Kidney (tissue), 14 donors: ENCODE measurements around the gene LBX2. TPM values are rescaled to one million over a fixed set of nuclear protein-coding genes. Genes with fewer than 3 reads are reported as not detected.

Source experiments
- DNase-seq, 5 donors: peaks; one replicate each; pipeline ENCODE4 v3.0.0-alpha.2; 2013 to 2020
- FAIRE-seq: peaks from 2 replicates; lab custom pipeline; 2012; peaks lifted over from hg19 to GRCh38; lab: Jason Lieb, UNC
- H3K27ac ChIP-seq, 2 donors: one replicate each; pipeline ENCODE4 v1.7.0; 2013; ENCODE audit warnings: low read depth in 2 of 2, low read length in 2 of 2, inconsistent platforms in 1 of 2
- H3K27me3 ChIP-seq: one replicate; pipeline ENCODE4 v1.7.1; 2013; ENCODE audit warnings: low read length, inconsistent platforms; ENCODE audit not compliant: control insufficient read depth, insufficient read depth
- H3K36me3 ChIP-seq, 3 donors: one replicate each; pipeline versions ENCODE4 v1.7.0 to v1.7.1; 2013; ENCODE audit warnings: low read length in 3 of 3, control low read depth in 1 of 3, inconsistent platforms in 1 of 3; ENCODE audit not compliant: insufficient read depth in 3 of 3, control insufficient read depth in 2 of 3
- H3K4me1 ChIP-seq, 3 donors: one replicate each; pipeline versions ENCODE4 v1.7.0 to v1.7.1; 2013; ENCODE audit warnings: low read length in 3 of 3, inconsistent platforms in 1 of 3, low read depth in 1 of 3; ENCODE audit not compliant: control insufficient read depth in 2 of 3, insufficient read depth in 2 of 3
- H3K4me3 ChIP-seq, 3 donors: one replicate each; pipeline versions ENCODE4 v1.7.0 to v1.8.1; 2013; ENCODE audit warnings: low read length in 3 of 3, control low read depth in 1 of 3, inconsistent platforms in 1 of 3
- H3K9ac ChIP-seq, 3 donors: one replicate each; pipeline versions ENCODE4 v1.7.0 to v1.7.1; 2013; ENCODE audit warnings: low read length in 3 of 3, control low read depth in 1 of 3, inconsistent platforms in 1 of 3
- H3K9me3 ChIP-seq, 3 donors: one replicate each; pipeline versions ENCODE4 v1.7.0 to v1.7.1; 2013; ENCODE audit warnings: low read length in 3 of 3, control low read depth in 1 of 3, inconsistent platforms in 1 of 3; ENCODE audit not compliant: control insufficient read depth in 2 of 3, insufficient read depth in 1 of 3
- intact Hi-C: fragments of 100-400 bp; cut with DNase I; formaldehyde crosslinking; loops from one replicate; pipeline ENCODE4 v1.11.1; 2022
- polyA plus RNA-seq: library from polyadenylated mRNA; stranded (reverse); fragments of 350-450 nt; fragmentation: Illumina TruSeq; extraction: RNeasy Lipid Tissue Mini Kit (QIAGEN cat#74804); gene quantifications from one replicate; pipeline ENCODE4 v1.2.3, GENCODE V29; 2014; ENCODE audit warnings: low read depth, low replicate concordance; ENCODE audit not compliant: insufficient read depth
- total RNA-seq: library from RNA; stranded (reverse); fragmentation: NEBNext Ultra II Directional; extraction: Animal tissue kit (Norgen Biotek cat#: 25700); gene quantifications from one replicate; pipeline ENCODE4 v1.2.1, GENCODE V29; 2021
- TF ChIP-seq, protein P1 (sequence below): IDR thresholded peaks from 3 replicates; pipeline ENCODE4 v1.5.1; 2012; ENCODE audit warnings: mild to moderate bottlenecking, moderate library complexity, borderline replicate concordance; ENCODE audit not compliant: insufficient read depth; ENCODE audit errors: extremely low read depth
- donor health status: control.
- donor health status: control.
- donor health status: control.
- donor health status: control.
- donor health status: control.
- donor health status: DM: yes; HTN: yes; CAD: no.
- donor health status: Normal renal cell carcinoma (clear cell type).

LBX2 gene
- total and polyA plus RNA-seq, 2 donors from 2014 or later: 1.5 to 2.5 TPM

DNA sequence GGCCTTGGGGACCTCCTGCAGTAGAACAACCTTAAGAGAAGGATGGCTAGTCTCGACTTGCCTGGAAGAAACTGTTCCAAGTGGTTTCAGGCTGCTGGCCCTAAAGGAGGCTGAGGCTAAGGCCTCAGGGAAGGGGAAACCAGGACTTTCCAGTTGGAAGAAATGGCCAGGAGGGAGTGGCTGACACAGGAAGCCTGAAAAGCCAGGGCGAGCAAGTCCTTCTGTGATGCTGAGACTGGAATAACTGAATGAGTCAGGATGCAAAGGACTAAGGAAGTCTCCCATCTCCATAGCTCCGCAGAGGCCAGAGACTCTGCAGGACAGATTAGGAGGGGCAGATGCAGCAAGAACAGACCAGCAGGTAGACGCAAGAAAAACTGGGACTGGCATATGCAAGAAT, 37.7 kb upstream of the LBX2 start:
- Histone ChIP-seq H3K4me1 (no peaks in the 10 kb centered on the region), H3K27me3 (no peaks in the 10 kb centered on the region), H3K4me3 (no peak overlapping the region), H3K36me3 (peaks cover 0 to 7% (median 4%) of the 10 kb centered on the region in 3 donors), H3K27ac (no peak overlapping the region), H3K9ac (no peak overlapping the region), H3K9me3 (no peaks in the 10 kb centered on the region)
- FAIRE-seq: no peak
- TF ChIP-seq, protein P1, sequence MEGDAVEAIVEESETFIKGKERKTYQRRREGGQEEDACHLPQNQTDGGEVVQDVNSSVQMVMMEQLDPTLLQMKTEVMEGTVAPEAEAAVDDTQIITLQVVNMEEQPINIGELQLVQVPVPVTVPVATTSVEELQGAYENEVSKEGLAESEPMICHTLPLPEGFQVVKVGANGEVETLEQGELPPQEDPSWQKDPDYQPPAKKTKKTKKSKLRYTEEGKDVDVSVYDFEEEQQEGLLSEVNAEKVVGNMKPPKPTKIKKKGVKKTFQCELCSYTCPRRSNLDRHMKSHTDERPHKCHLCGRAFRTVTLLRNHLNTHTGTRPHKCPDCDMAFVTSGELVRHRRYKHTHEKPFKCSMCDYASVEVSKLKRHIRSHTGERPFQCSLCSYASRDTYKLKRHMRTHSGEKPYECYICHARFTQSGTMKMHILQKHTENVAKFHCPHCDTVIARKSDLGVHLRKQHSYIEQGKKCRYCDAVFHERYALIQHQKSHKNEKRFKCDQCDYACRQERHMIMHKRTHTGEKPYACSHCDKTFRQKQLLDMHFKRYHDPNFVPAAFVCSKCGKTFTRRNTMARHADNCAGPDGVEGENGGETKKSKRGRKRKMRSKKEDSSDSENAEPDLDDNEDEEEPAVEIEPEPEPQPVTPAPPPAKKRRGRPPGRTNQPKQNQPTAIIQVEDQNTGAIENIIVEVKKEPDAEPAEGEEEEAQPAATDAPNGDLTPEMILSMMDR: no peak
- DNase-seq: no peak
- intact Hi-C loops: no loop called here

DNA sequence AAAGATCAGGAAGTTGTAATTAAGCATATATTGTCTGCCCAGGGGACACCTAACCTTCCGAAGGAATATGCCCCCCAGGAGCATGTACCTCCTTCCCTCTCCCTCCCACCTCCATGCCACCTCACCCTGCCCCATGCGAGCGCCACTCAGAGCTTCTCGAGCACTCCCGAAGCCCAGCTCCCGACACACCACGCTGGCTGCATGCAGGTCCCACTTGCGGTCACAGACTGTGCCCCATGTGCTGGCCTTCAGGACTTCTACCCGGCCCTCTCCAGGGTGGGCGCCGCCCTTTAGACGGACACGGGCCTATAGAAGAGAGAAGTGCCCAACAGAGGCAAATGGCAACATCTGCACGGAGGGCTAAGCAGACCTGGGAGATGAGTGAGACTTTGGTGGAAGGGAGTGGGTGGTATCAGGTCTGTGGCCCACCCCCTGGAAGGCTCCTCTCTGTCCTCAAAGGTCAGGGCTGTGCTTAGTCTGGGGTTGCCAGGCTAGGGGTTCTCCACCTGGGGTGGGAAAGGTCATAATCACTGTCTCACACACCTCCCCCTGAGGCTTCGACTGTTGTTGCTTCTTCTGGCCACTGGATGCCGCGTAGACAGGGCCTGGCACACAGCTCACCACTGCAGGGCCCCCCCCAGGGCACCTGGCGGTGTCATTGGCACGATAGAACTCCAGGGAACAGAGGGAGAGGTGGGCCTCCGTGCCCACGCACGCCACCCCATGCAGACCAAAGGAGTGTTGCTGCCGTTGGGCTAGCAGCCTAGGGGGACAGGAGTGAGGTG, 37.0 kb upstream of the LBX2 start:
- Histone ChIP-seq H3K36me3 (peaks cover 0 to 7% (median 4%) of the 10 kb centered on the region in 3 donors), H3K27ac (no peak overlapping the region), H3K27me3 (no peaks in the 10 kb centered on the region), H3K9ac (no peak overlapping the region), H3K9me3 (no peaks in the 10 kb centered on the region), H3K4me1 (peaks cover 0 to under 1% (median 0%) of the 10 kb centered on the region in 3 donors), H3K4me3 (no peak overlapping the region)
- DNase-seq (peak in 1 of 5 donors; percentile 78), FAIRE-seq (no peak)
- TF ChIP-seq, protein P1: no peak
- intact Hi-C loops: no loop called here

- Histone ChIP-seq H3K27me3 (no peaks in the 10 kb centered on the region), H3K36me3 (peaks cover 0 to 7% (median 4%) of the 10 kb centered on the region in 3 donors), H3K27ac (no peak overlapping the region), H3K9ac (no peak overlapping the region), H3K4me1 (peaks cover 0 to 7% (median 6%) of the 10 kb centered on the region in 3 donors), H3K4me3 (no peak overlapping the region), H3K9me3 (no peaks in the 10 kb centered on the region)
- TF ChIP-seq, protein P1: no peak
- intact Hi-C loops: no loop called here
- peak in 1 of 5 donors; percentile 68 for DNase-seq
- FAIRE-seq: no peak
Observed at GRCh38 chr2:74535440-74535965, 36.1 kb upstream of the LBX2 start.
